WTC11 (cell line): ENCODE measurements around the gene GID8.

Experiments used
- E2F5 ChIP-seq: sonication (generic); formaldehyde crosslinking; IDR thresholded peaks from 2 replicates; pipeline ENCODE4 v1.8.1; 2022; ENCODE audit warnings: mild to moderate bottlenecking, moderate library complexity, missing genetic modification reagents
- GTF2I ChIP-seq: fragments of 250-450 bp; sonication (Bioruptor Pico); conservative IDR thresholded peaks from 2 replicates; pipeline ENCODE4 v1.4.0; 2021; ENCODE audit warnings: mild to moderate bottlenecking
- MAX ChIP-seq: sonication (generic); formaldehyde crosslinking; IDR thresholded peaks from 2 replicates; pipeline ENCODE4 v1.8.0; 2022; ENCODE audit warnings: mild to moderate bottlenecking, missing genetic modification reagents
- TF ChIP-seq, protein P1 (sequence below): fragments of 200-600 bp; IDR thresholded peaks from 2 replicates; pipeline ENCODE4 v1.8.0; 2022; ENCODE audit warnings: antibody characterized with exemption
- TF ChIP-seq, protein P2 (sequence below): sonication (generic); formaldehyde crosslinking; IDR thresholded peaks from 2 replicates; pipeline ENCODE4 v1.8.0; 2022; ENCODE audit warnings: mild to moderate bottlenecking, missing genetic modification reagents

DNA sequence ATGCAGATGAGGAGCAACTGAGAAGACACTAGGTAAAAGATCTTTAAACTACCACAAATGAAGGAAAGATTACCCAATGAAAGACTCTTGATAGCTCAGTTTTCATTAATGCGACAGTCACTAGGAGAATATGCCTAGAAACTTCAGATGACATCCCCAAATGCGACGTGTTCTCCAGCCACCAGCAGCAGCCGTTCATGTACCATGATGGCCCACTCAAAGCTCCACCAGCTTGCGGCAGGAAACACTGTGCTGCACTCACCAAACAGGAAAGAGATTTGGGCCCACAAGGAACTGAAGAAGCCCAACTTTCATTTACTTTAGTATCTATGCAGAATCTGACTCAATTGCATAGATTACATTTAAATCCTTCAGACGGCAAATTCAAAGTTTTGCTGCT, 19.1 kb upstream of the GID8 start:
- TF ChIP-seq, protein P1, sequence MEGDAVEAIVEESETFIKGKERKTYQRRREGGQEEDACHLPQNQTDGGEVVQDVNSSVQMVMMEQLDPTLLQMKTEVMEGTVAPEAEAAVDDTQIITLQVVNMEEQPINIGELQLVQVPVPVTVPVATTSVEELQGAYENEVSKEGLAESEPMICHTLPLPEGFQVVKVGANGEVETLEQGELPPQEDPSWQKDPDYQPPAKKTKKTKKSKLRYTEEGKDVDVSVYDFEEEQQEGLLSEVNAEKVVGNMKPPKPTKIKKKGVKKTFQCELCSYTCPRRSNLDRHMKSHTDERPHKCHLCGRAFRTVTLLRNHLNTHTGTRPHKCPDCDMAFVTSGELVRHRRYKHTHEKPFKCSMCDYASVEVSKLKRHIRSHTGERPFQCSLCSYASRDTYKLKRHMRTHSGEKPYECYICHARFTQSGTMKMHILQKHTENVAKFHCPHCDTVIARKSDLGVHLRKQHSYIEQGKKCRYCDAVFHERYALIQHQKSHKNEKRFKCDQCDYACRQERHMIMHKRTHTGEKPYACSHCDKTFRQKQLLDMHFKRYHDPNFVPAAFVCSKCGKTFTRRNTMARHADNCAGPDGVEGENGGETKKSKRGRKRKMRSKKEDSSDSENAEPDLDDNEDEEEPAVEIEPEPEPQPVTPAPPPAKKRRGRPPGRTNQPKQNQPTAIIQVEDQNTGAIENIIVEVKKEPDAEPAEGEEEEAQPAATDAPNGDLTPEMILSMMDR = no peak
- TF ChIP-seq E2F5 (CRISPR knock-in tag) (no peak), GTF2I (CRISPR knock-in tag) (no peak), MAX (CRISPR knock-in tag) (no peak)
- TF ChIP-seq, protein P2, sequence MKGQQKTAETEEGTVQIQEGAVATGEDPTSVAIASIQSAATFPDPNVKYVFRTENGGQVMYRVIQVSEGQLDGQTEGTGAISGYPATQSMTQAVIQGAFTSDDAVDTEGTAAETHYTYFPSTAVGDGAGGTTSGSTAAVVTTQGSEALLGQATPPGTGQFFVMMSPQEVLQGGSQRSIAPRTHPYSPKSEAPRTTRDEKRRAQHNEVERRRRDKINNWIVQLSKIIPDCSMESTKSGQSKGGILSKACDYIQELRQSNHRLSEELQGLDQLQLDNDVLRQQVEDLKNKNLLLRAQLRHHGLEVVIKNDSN (CRISPR knock-in tag) = no peak
